HEK293T (cell line): ENCODE results near the gene KIF18A.

Experiments
- CTCF ChIA-PET: fragments of 350-600 bp; formaldehyde crosslinking; extraction: SDS; loops from one replicate; lab custom pipeline; 2021; ENCODE audit warnings: antibody characterized with exemption, inconsistent platforms; lab: Yijun Ruan, JAX
- POLR2A ChIA-PET: fragments of 350-600 bp; formaldehyde crosslinking; extraction: SDS; loops from one replicate; lab custom pipeline; 2020; ENCODE audit warnings: antibody characterized with exemption, inconsistent platforms; lab: Yijun Ruan, JAX
- DNase-seq: peaks from one replicate; pipeline ENCODE4 v3.0.0; 2012; ENCODE audit warnings: mixed read lengths; ENCODE audit errors: extremely low spot score
- ARNT ChIP-seq: fragments of 450-650 bp; IDR thresholded peaks from 2 replicates; pipeline ENCODE4 v1.6.1; 2017; ENCODE audit warnings: mild to moderate bottlenecking
- BHLHE40 ChIP-seq: fragments of 450-650 bp; IDR thresholded peaks from 2 replicates; pipeline ENCODE4 v1.6.1; 2016; ENCODE audit warnings: mild to moderate bottlenecking, moderate library complexity, borderline replicate concordance
- CTBP1 ChIP-seq: fragments of 450-650 bp; IDR thresholded peaks from 2 replicates; pipeline ENCODE4 v1.6.1; 2016; ENCODE audit warnings: borderline replicate concordance
- ELF4 ChIP-seq: fragments of 450-650 bp; IDR thresholded peaks from 2 replicates; pipeline ENCODE4 v1.6.1; 2017; ENCODE audit warnings: antibody characterized with exemption
- FOXA1 ChIP-seq: fragments of 450-650 bp; IDR thresholded peaks from 2 replicates; pipeline ENCODE4 v1.6.1; 2016; ENCODE audit warnings: mild to moderate bottlenecking
- FOXK2 ChIP-seq: fragments of 450-650 bp; IDR thresholded peaks from 2 replicates; pipeline ENCODE4 v1.6.1; 2016; ENCODE audit warnings: mild to moderate bottlenecking
- FOXM1 ChIP-seq: fragments of 450-650 bp; IDR thresholded peaks from 2 replicates; pipeline ENCODE4 v1.6.1; 2017; ENCODE audit warnings: mild to moderate bottlenecking, borderline replicate concordance
- HDGF ChIP-seq: fragments of 450-650 bp; IDR thresholded peaks from 2 replicates; pipeline ENCODE4 v1.6.1; 2017; ENCODE audit warnings: antibody characterized with exemption, borderline replicate concordance
- L3MBTL2 ChIP-seq: fragments of 450-650 bp; conservative IDR thresholded peaks from 2 replicates; pipeline ENCODE4 v1.6.1; 2016; ENCODE audit warnings: mild to moderate bottlenecking
- LEF1 ChIP-seq: fragments of 450-650 bp; IDR thresholded peaks from 2 replicates; pipeline ENCODE4 v1.6.1; 2017; ENCODE audit warnings: mild to moderate bottlenecking, borderline replicate concordance
- NFRKB ChIP-seq: fragments of 450-650 bp; IDR thresholded peaks from 2 replicates; pipeline ENCODE4 v1.6.1; 2016; ENCODE audit warnings: mild to moderate bottlenecking, moderate library complexity
- PKNOX1 ChIP-seq: fragments of 450-650 bp; IDR thresholded peaks from 2 replicates; pipeline ENCODE4 v1.6.1; 2016
- SP1 ChIP-seq: fragments of 450-650 bp; IDR thresholded peaks from 2 replicates; pipeline ENCODE4 v1.6.1; 2017
- SUZ12 ChIP-seq: fragments of 450-650 bp; IDR thresholded peaks from 2 replicates; pipeline ENCODE4 v1.6.1; 2016; ENCODE audit warnings: mild to moderate bottlenecking
- TARDBP ChIP-seq: fragments of 450-650 bp; IDR thresholded peaks from 2 replicates; pipeline ENCODE4 v1.6.1; 2016
- ZNF384 ChIP-seq: fragments of 450-650 bp; IDR thresholded peaks from 2 replicates; pipeline ENCODE4 v1.6.1; 2016

Gene KIF18A

GRCh38 chr11:27976262-27976661 is 131.7 kb downstream of the KIF18A start:
- TF ChIP-seq ARNT (no peak), ELF4 (no peak), LEF1 (no peak), PKNOX1 (no peak), FOXA1 (no peak), SUZ12 (no peak), SP1 (no peak), TARDBP (no peak), ZNF384 (no peak), FOXK2 (no peak), FOXM1 (no peak), CTBP1 (no peak), BHLHE40 (no peak), NFRKB (no peak)
- DNase-seq = no peak
- ChIA-PET CTCF (interaction anchor here (0.5 to 0.6 kb wide), 2 partner anchors 208 to 260 kb away, joined by 3 to 4 read pairs; no protein-coding TSS in a partner anchor), POLR2A (no interaction called here)

- no peak for DNase-seq
- ChIA-PET CTCF (no interaction called here), POLR2A (no interaction called here)
- no peak for TF ChIP-seq ARNT
- TF ChIP-seq SP1 = no peak
- no peak for TF ChIP-seq SUZ12
- TF ChIP-seq ZNF384 = no peak
- no peak for TF ChIP-seq HDGF
- no peak for TF ChIP-seq FOXM1
- TF ChIP-seq TARDBP = no peak
- TF ChIP-seq CTBP1 = no peak
- no peak for TF ChIP-seq FOXA1
- TF ChIP-seq L3MBTL2 = no peak
- no peak for TF ChIP-seq PKNOX1
- no peak for TF ChIP-seq BHLHE40
- no peak for TF ChIP-seq LEF1
- TF ChIP-seq NFRKB = no peak
- TF ChIP-seq FOXK2 = no peak
- TF ChIP-seq ELF4 = no peak
Observed at GRCh38 chr11:27973851-27974536, 134.0 kb downstream of the KIF18A start.

GRCh38 chr11:27972522-27973170 is 135.3 kb downstream of the KIF18A start:
- CTCF ChIA-PET = no interaction called here
- TF ChIP-seq FOXA1 = no peak
- TF ChIP-seq ELF4 = no peak
- TF ChIP-seq SP1 = no peak
- no peak for TF ChIP-seq HDGF
- no peak for TF ChIP-seq NFRKB
- no peak for TF ChIP-seq ZNF384
- no peak for TF ChIP-seq TARDBP
- no peak for TF ChIP-seq SUZ12
- no peak for TF ChIP-seq PKNOX1
- no peak for TF ChIP-seq L3MBTL2
- TF ChIP-seq FOXM1 = no peak
- no peak for TF ChIP-seq LEF1
- no peak for TF ChIP-seq BHLHE40
- no peak for TF ChIP-seq ARNT
- POLR2A ChIA-PET = no interaction called here
- DNase-seq = no peak

- TF ChIP-seq TARDBP (no peak), NFRKB (no peak), ARNT (no peak), ELF4 (no peak), FOXK2 (no peak), PKNOX1 (no peak), SUZ12 (no peak), CTBP1 (no peak), HDGF (no peak), SP1 (no peak), BHLHE40 (no peak), LEF1 (no peak), FOXM1 (no peak), ZNF384 (no peak), L3MBTL2 (no peak)
- POLR2A ChIA-PET = no interaction called here
- DNase-seq = no peak
- CTCF ChIA-PET = no interaction called here
Observed at GRCh38 chr11:27971171-27971570, 136.8 kb downstream of the KIF18A start.
